ENCODE data around the gene NUDT4. TPM values are rescaled to one million over a fixed set of nuclear protein-coding genes. Genes with fewer than 3 reads are reported as not detected.
A peak's percentile ranks its signal among the peaks of the same experiment; 100 is the strongest.

Gene NUDT4
- polyA plus RNA-seq, 3 donors: 20.7 to 43.8 (median 35.6) TPM

GRCh38 chr12:93415723-93416464, 38.2 kb downstream of the NUDT4 start:
- Histone ChIP-seq H3K27me3 (ENCODE audit: control insufficient read depth in 2 of 2, insufficient read depth in 2 of 2, low read length in 2 of 2) (no peaks in the 10 kb centered on the region), H3K27ac (ENCODE audit: low read depth in 1 of 2, low read length in 2 of 2) (no peak overlapping the region), H3K9me3 (replicated peaks in 1 of 2; ENCODE audit: control insufficient read depth in 1 of 2, insufficient read depth in 1 of 2, low read length in 2 of 2) (no peaks in the 10 kb centered on the region), H2AFZ (ENCODE audit: insufficient read depth, low read depth, low read length, poor library complexity, severe bottlenecking) (no peak overlapping the region), H4K20me1 (ENCODE audit: insufficient read depth, low read length) (peaks cover 95% of the 10 kb centered on the region), H3K79me2 (ENCODE audit: insufficient read depth, low read length) (peaks cover 96% of the 10 kb centered on the region), H3K4me2 (replicated peaks; ENCODE audit: extremely low read depth, low read length, poor library complexity, severe bottlenecking) (no peak overlapping the region), H3K4me3 (replicated peaks in 1 of 3; ENCODE audit: low read depth in 2 of 3, low read length in 3 of 3) (no peak overlapping the region), H3K4me1 (ENCODE audit: control insufficient read depth in 1 of 2, insufficient read depth in 2 of 2, low read length in 2 of 2) (peaks cover 12 to 13% of the 10 kb centered on the region in 2 donors), H3K36me3 (replicated peaks in 1 of 2; ENCODE audit: control insufficient read depth in 1 of 2, insufficient read depth in 2 of 2, low read length in 2 of 2) (peaks cover 0 to 6% of the 10 kb centered on the region in 2 donors), H3K9ac (ENCODE audit: insufficient read depth, low read length, poor library complexity, severe bottlenecking) (no peak overlapping the region)
- TF ChIP-seq, protein P1, sequence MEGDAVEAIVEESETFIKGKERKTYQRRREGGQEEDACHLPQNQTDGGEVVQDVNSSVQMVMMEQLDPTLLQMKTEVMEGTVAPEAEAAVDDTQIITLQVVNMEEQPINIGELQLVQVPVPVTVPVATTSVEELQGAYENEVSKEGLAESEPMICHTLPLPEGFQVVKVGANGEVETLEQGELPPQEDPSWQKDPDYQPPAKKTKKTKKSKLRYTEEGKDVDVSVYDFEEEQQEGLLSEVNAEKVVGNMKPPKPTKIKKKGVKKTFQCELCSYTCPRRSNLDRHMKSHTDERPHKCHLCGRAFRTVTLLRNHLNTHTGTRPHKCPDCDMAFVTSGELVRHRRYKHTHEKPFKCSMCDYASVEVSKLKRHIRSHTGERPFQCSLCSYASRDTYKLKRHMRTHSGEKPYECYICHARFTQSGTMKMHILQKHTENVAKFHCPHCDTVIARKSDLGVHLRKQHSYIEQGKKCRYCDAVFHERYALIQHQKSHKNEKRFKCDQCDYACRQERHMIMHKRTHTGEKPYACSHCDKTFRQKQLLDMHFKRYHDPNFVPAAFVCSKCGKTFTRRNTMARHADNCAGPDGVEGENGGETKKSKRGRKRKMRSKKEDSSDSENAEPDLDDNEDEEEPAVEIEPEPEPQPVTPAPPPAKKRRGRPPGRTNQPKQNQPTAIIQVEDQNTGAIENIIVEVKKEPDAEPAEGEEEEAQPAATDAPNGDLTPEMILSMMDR (IDR thresholded peaks at IDR 0.05): no peak
- no peaks in the 10 kb centered on the region for H3K9me3 Mint-ChIP-seq
- H3K36me3 Mint-ChIP-seq: peaks cover 6 to 7% of the 10 kb centered on the region in 2 donors
- H3K27me3 Mint-ChIP-seq (ENCODE audit: low read depth in 3 of 3): no peaks in the 10 kb centered on the region
- no peak overlapping the region for H3K4me3 Mint-ChIP-seq
- intact Hi-C loops (cut with micrococcal nuclease): no loop called here
- no peak for DNase-seq
- peaks cover 37% of the 10 kb centered on the region for H3K4me1 Mint-ChIP-seq
- 100% methylated on average over 1 of the region's 3 CpGs for WGBS (ENCODE audit: insufficient coverage)
- H3K27ac Mint-ChIP-seq: peak overlapping the region in 3 of 7 donors; percentile 18 to 53 (median 22)

GRCh38 chr12:93417967-93418480, 40.3 kb downstream of the NUDT4 start:
- no peak overlapping the region for H3K27ac ChIP-seq (ENCODE audit: low read depth in 1 of 2, low read length in 2 of 2)
- H2AFZ ChIP-seq (ENCODE audit: insufficient read depth, low read depth, low read length, poor library complexity, severe bottlenecking): no peak overlapping the region
- H3K79me2 ChIP-seq (ENCODE audit: insufficient read depth, low read length): peaks cover 99% of the 10 kb centered on the region
- 83% methylated on average over 2 of the region's 4 CpGs for WGBS (ENCODE audit: insufficient coverage)
- Mint-ChIP-seq H3K9me3 (no peaks in the 10 kb centered on the region), H3K27me3 (ENCODE audit: low read depth in 3 of 3) (no peaks in the 10 kb centered on the region), H3K4me1 (peaks cover 38% of the 10 kb centered on the region), H3K27ac (no peak overlapping the region), H3K4me3 (no peak overlapping the region), H3K36me3 (peaks cover 2 to 8% of the 10 kb centered on the region in 2 donors)
- H3K4me1 ChIP-seq (ENCODE audit: control insufficient read depth in 1 of 2, insufficient read depth in 2 of 2, low read length in 2 of 2): peaks cover 9 to 14% of the 10 kb centered on the region in 2 donors
- no peaks in the 10 kb centered on the region for H3K9me3 ChIP-seq (replicated peaks in 1 of 2; ENCODE audit: control insufficient read depth in 1 of 2, insufficient read depth in 1 of 2, low read length in 2 of 2)
- TF ChIP-seq, protein P1 (IDR thresholded peaks at IDR 0.05): no peak
- intact Hi-C loops (cut with micrococcal nuclease): no loop called here
- no peak overlapping the region for H3K9ac ChIP-seq (ENCODE audit: insufficient read depth, low read length, poor library complexity, severe bottlenecking)
- DNase-seq: no peak
- no peaks in the 10 kb centered on the region for H3K27me3 ChIP-seq (ENCODE audit: control insufficient read depth in 2 of 2, insufficient read depth in 2 of 2, low read length in 2 of 2)
- no peak overlapping the region for H3K4me3 ChIP-seq (replicated peaks in 1 of 3; ENCODE audit: low read depth in 2 of 3, low read length in 3 of 3)
- H4K20me1 ChIP-seq (ENCODE audit: insufficient read depth, low read length): peaks cover 98% of the 10 kb centered on the region
- no peak overlapping the region for H3K4me2 ChIP-seq (replicated peaks; ENCODE audit: extremely low read depth, low read length, poor library complexity, severe bottlenecking)
- no peaks in the 10 kb centered on the region for H3K36me3 ChIP-seq (replicated peaks in 1 of 2; ENCODE audit: control insufficient read depth in 1 of 2, insufficient read depth in 2 of 2, low read length in 2 of 2)
